ENCODE results near the gene C4orf54. TPM values are rescaled to one million over a fixed set of nuclear protein-coding genes. Genes with fewer than 3 reads are reported as not detected.

The C4orf54 gene
- total RNA-seq, 6 experiments from 2014 or later: 0.02 to 0.19 (median 0.12) TPM; not detected in 2

GRCh38 chr4:99652596-99653436, 4.8 kb downstream of the C4orf54 start:
- WGBS (ENCODE audit: insufficient coverage, low coverage, low lambda C conversion rate, missing lambda C conversion rate): 84% methylated on average over 5 of the region's 43 CpGs
- Histone ChIP-seq H3K9me3 (no peaks in the 10 kb centered on the region), H3K4me1 (no peaks in the 10 kb centered on the region), H3K4me3 (no peak overlapping the region), H3K27ac (no peak overlapping the region), H3K27me3 (no peaks in the 10 kb centered on the region), H3K36me3 (no peaks in the 10 kb centered on the region)
- ATAC-seq (no peak), DNase-seq (no peak)
- TF ChIP-seq POLR2A (IDR thresholded peaks at IDR 0.05): no peak
- no peak for TF ChIP-seq CTCF (IDR thresholded peaks at IDR 0.05)
- intact Hi-C loops (cut with DNase I): no loop called here

- 91% methylated on average over 13 of the region's 49 CpGs for WGBS (ENCODE audit: insufficient coverage, low coverage, low lambda C conversion rate, missing lambda C conversion rate)
- TF ChIP-seq POLR2A (IDR thresholded peaks at IDR 0.05): no peak
- TF ChIP-seq CTCF (IDR thresholded peaks at IDR 0.05): no peak
- H3K4me3 ChIP-seq: no peak overlapping the region
- intact Hi-C loops (cut with DNase I): no loop called here
- no peaks in the 10 kb centered on the region for H3K36me3 ChIP-seq
- DNase-seq: no peak
- H3K4me1 ChIP-seq: no peaks in the 10 kb centered on the region
- no peak for ATAC-seq
- H3K27ac ChIP-seq: no peak overlapping the region
- H3K9me3 ChIP-seq: no peaks in the 10 kb centered on the region
- H3K27me3 ChIP-seq: no peaks in the 10 kb centered on the region
Observed at GRCh38 chr4:99651811-99652485, 5.7 kb downstream of the C4orf54 start.

GRCh38 chr4:99651016-99651769, 6.4 kb downstream of the C4orf54 start:
- Histone ChIP-seq H3K27me3 (no peaks in the 10 kb centered on the region), H3K4me1 (no peaks in the 10 kb centered on the region), H3K4me3 (no peak overlapping the region), H3K36me3 (no peaks in the 10 kb centered on the region), H3K27ac (no peak overlapping the region), H3K9me3 (no peaks in the 10 kb centered on the region)
- WGBS (ENCODE audit: insufficient coverage, low coverage, low lambda C conversion rate, missing lambda C conversion rate): 92% methylated on average over 5 of the region's 18 CpGs
- intact Hi-C loops (cut with DNase I): no loop called here
- DNase-seq: no peak
- ATAC-seq: no peak
- TF ChIP-seq POLR2A (IDR thresholded peaks at IDR 0.05) (no peak), CTCF (IDR thresholded peaks at IDR 0.05) (no peak)

- WGBS (ENCODE audit: insufficient coverage, low coverage, low lambda C conversion rate, missing lambda C conversion rate): 90% methylated on average over 2 of the region's 10 CpGs
- no peak overlapping the region for H3K4me3 ChIP-seq
- no peaks in the 10 kb centered on the region for H3K36me3 ChIP-seq
- no peaks in the 10 kb centered on the region for H3K9me3 ChIP-seq
- intact Hi-C loops (cut with DNase I): no loop called here
- no peaks in the 10 kb centered on the region for H3K27me3 ChIP-seq
- peak in 1 of 4 donors; percentile 7 for ATAC-seq
- H3K27ac ChIP-seq: no peak overlapping the region
- peaks cover 0 to 6% (median 0%) of the 10 kb centered on the region in 4 donors for H3K4me1 ChIP-seq
- DNase-seq: no peak
- TF ChIP-seq CTCF (IDR thresholded peaks at IDR 0.05): no peak
- TF ChIP-seq POLR2A (IDR thresholded peaks at IDR 0.05): no peak
Observed at GRCh38 chr4:99649778-99650177, 7.8 kb downstream of the C4orf54 start.

Measured in right lobe of liver (tissue), 6 donors.